Activated CD8-positive, alpha-beta T cell treated with anti-CD3 and anti-CD28 coated beads for 36 hours (primary cell): ENCODE measurements around the gene PLSCR1. TPM values are rescaled to one million over a fixed set of nuclear protein-coding genes. Genes with fewer than 3 reads are reported as not detected.

Source experiments
- ATAC-seq: fragments of 200-7000 bp; cut with Tn5 transposase; one replicate; pipeline ENCODE4 v1.10.0; 2021; ENCODE audit warnings: mild to moderate bottlenecking, moderate library complexity
- CTCF ChIA-PET: fragments of 350-600 bp; sonication (Branson Sonifier 250); formaldehyde crosslinking; loops from one replicate; lab custom pipeline; 2021; ENCODE audit warnings: antibody characterized with exemption; lab: Charles Lee
- POLR2A ChIA-PET: fragments of 350-600 bp; sonication (Branson Sonifier 250); formaldehyde crosslinking; loops from one replicate; lab custom pipeline; 2021; ENCODE audit warnings: antibody characterized with exemption; lab: Charles Lee
- DNase-seq: peaks from one replicate; pipeline ENCODE4 v3.0.0-alpha.2; 2020
- H3K27ac Mint-ChIP-seq: one replicate; pipeline ENCODE4 v1.8.0; 2021; ENCODE audit warnings: mild to moderate bottlenecking, mixed read lengths
- H3K27me3 Mint-ChIP-seq: one replicate; pipeline ENCODE4 v1.8.0; 2021; ENCODE audit warnings: mixed read lengths
- H3K36me3 Mint-ChIP-seq: one replicate; pipeline ENCODE4 v1.8.0; 2021; ENCODE audit warnings: low read depth, mixed read lengths
- H3K4me1 Mint-ChIP-seq: one replicate; pipeline ENCODE4 v1.8.0; 2021; ENCODE audit warnings: low read depth, mixed read lengths
- H3K4me3 Mint-ChIP-seq: one replicate; pipeline ENCODE4 v1.8.0; 2021; ENCODE audit warnings: mild to moderate bottlenecking, moderate library complexity, mixed read lengths
- H3K9me3 Mint-ChIP-seq: one replicate; pipeline ENCODE4 v1.8.0; 2021; ENCODE audit warnings: mixed read lengths
- intact Hi-C: fragments of 100-400 bp; cut with micrococcal nuclease; formaldehyde crosslinking; loops from one replicate; pipeline ENCODE4 v1.10.0; 2022
- total RNA-seq, 2 experiments: library from RNA; stranded (reverse); gene quantifications; one replicate each; pipeline ENCODE4 v1.2.3, GENCODE V29; 2021
- TF ChIP-seq, protein P1 (sequence below): fragments of 200-600 bp; IDR thresholded peaks from one replicate; pipeline ENCODE4 v1.8.0; 2022; ENCODE audit warnings: antibody characterized with exemption, mild to moderate bottlenecking

Gene PLSCR1
- total RNA-seq, 2 experiments from 2014 or later: 36.4 to 38.9 TPM

DNA sequence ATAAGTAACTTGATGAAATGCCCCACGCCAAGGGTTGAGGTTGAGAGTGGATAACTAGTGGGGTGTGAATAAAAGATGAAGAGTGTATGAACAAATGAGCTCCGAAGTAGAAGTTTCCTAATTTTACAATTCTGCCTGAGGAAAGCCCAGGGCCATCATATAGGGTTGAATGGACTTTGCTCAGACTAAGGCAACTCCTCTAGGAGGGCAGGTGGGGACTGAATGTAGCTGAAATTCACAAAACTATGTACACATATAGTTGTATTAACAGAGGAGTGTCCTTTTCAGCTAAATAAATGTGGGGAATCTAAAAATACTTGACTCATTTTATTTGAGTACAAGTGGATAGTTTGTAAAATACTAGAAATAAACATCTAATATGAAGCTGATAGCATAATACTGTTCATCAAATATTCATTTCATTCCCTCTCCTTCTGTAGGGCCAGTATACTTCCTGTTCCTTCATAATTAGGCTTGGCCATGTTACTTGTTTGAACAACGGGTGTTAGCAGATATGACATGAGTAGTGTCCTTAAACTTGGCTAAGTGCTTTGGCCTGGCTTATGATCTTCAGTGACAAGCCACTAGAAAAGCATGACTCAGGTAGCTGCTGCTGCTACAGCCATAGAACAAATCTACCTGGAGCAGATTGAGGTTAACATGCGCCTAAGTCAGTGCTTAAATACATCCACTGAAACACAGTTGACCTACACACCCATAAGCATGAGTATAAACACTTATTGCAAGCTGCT lies 26.5 kb downstream of the PLSCR1 start:
- Mint-ChIP-seq H3K4me3 (no peak overlapping the region), H3K4me1 (peaks cover 24% of the 10 kb centered on the region), H3K36me3 (peaks cover 30% of the 10 kb centered on the region), H3K27me3 (no peaks in the 10 kb centered on the region), H3K27ac (no peak overlapping the region), H3K9me3 (no peaks in the 10 kb centered on the region)
- ChIA-PET CTCF (interaction anchor here (0.7 kb wide), 1 partner anchor 1146 kb away, joined by 3 read pairs; no protein-coding TSS in a partner anchor), POLR2A (interaction anchor here (1.5 kb wide), 1 partner anchor 57 kb away, joined by 3 read pairs; no protein-coding TSS in a partner anchor)
- intact Hi-C loops: no loop called here
- DNase-seq (no peak), ATAC-seq (no peak)
- TF ChIP-seq, protein P1, sequence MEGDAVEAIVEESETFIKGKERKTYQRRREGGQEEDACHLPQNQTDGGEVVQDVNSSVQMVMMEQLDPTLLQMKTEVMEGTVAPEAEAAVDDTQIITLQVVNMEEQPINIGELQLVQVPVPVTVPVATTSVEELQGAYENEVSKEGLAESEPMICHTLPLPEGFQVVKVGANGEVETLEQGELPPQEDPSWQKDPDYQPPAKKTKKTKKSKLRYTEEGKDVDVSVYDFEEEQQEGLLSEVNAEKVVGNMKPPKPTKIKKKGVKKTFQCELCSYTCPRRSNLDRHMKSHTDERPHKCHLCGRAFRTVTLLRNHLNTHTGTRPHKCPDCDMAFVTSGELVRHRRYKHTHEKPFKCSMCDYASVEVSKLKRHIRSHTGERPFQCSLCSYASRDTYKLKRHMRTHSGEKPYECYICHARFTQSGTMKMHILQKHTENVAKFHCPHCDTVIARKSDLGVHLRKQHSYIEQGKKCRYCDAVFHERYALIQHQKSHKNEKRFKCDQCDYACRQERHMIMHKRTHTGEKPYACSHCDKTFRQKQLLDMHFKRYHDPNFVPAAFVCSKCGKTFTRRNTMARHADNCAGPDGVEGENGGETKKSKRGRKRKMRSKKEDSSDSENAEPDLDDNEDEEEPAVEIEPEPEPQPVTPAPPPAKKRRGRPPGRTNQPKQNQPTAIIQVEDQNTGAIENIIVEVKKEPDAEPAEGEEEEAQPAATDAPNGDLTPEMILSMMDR: no peak

DNA sequence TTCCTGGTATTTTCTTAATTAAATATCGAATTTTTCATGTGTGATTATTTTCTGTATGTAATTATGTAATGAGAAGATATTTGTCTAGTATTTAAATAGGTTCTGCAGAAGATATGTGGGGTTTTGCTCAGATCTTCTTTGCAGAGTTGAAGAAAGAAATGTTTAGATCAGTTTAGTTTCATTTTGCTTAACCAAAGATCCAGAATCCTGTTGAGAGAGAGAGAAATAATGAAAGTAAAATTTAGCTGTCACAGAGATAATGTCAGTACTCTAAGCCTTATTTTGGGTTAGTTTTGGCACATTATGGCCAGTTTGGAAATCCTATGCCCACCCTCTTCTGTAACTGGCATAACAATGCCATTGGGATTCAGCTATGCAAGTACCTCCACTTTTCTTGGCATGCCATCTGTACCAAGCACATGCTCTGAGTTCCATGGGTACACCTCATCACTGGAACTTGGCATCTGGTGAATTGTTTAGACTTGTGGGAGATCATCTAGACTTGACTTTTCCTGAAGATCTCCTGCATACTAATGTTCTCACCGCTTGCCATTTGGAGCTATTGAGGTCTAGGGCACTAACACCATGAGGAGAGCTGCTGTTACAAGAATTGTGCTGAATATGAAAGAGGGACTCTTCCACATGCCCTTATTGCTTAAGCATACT lies 30.9 kb downstream of the PLSCR1 start:
- TF ChIP-seq, protein P1: no peak
- Mint-ChIP-seq H3K4me3 (no peak overlapping the region), H3K27me3 (no peaks in the 10 kb centered on the region), H3K9me3 (no peaks in the 10 kb centered on the region), H3K27ac (no peak overlapping the region), H3K4me1 (peaks cover 16% of the 10 kb centered on the region), H3K36me3 (peaks cover 24% of the 10 kb centered on the region)
- CTCF ChIA-PET: interaction anchor here (0.6 to 0.9 kb wide), 2 partner anchors 28 to 123 kb away, joined by 3 read pairs; no protein-coding TSS in a partner anchor
- POLR2A ChIA-PET: interaction anchor here (0.7 kb wide), 1 partner anchor 31 kb away, joined by 4 read pairs; the partner anchor contains the start of gene PLSCR1
- intact Hi-C loops: no loop called here
- ATAC-seq (no peak), DNase-seq (no peak)

DNA sequence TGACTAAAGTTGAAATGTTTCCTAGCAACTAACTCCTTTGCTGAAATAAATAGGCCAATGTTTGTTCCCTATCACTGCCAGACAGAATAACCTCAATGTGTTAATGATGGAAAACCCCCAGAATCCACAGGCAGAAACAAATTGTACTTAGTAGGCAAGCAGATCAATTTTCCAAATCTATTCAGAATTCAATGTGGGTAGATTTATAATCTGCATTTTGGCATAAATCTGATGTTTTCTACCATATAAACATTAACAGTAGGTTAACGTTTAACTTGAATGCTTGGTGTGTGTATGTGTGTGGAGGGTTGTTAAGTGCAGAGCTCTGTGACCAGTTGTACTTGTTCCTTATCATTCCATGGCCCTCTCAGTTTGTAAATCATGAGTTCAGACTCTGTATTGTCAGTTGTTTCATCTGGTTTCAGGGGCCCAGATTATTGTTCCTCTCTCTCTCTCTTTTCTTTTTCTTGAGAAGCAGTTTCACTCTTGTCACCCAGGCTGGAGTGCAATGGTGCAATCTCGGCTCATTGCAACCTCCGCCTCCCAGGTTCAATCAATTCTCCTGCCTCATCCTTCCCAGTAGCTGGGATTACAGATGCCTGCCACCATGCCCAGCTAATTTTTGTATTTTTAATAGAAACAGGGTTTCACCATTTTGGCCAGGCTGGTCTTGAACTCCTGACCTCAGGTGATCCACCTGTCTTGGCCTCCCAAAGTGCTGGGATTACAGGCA lies 32.8 kb downstream of the PLSCR1 start:
- POLR2A ChIA-PET: no interaction called here
- Mint-ChIP-seq H3K36me3 (peaks cover 26% of the 10 kb centered on the region), H3K9me3 (no peaks in the 10 kb centered on the region), H3K4me1 (peaks cover 19% of the 10 kb centered on the region), H3K27ac (no peak overlapping the region), H3K27me3 (no peaks in the 10 kb centered on the region), H3K4me3 (no peak overlapping the region)
- DNase-seq (no peak), ATAC-seq (no peak)
- TF ChIP-seq, protein P1: no peak
- CTCF ChIA-PET: no interaction called here
- intact Hi-C loops: no loop called here

DNA sequence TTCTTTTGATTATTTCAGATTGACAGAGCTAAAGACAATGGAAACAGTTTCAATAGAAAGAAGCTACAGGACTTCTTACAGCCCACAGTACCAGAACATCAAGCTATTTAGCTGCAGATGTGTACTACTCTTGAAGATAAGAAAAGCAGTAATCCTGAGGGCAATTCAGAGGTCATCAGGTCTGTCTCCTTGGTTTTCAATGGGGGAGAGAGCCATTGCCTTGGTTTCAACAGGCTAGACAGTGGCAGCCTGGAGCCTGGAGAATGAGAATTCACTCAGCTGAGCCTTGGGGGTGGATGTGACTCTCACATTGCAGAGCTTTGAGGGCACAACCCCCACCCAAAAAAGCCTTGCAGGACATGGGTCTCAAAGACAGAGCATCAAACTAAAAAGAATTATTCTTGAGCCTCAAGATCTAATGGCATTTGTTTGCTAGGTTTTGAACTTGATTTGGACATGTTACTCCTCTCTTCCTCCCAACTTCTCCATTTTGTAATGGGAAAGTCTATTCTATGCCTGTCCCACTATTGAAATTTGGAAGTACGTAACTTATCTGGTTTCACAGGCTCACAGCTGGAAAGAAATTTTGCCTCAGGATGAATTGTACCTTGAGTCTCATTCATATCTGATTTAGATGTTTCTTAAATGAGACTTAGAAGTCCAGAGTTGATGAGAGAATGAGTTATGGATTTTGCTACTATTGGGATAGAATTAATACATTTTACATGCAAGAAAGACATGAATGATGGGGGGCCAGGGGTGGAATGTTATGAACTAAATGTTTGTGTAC lies 36.9 kb downstream of the PLSCR1 start:
- Mint-ChIP-seq H3K4me3 (no peak overlapping the region), H3K4me1 (peaks cover 21% of the 10 kb centered on the region), H3K27ac (no peak overlapping the region), H3K27me3 (no peaks in the 10 kb centered on the region), H3K36me3 (peaks cover 12% of the 10 kb centered on the region), H3K9me3 (peaks cover 2% of the 10 kb centered on the region)
- TF ChIP-seq, protein P1: no peak
- ATAC-seq (no peak), DNase-seq (no peak)
- intact Hi-C loops: no loop called here
- ChIA-PET CTCF (interaction anchor here (0.6 kb wide), 1 partner anchor 34 kb away, joined by 3 read pairs; no protein-coding TSS in a partner anchor), POLR2A (interaction anchor here (0.6 kb wide), 1 partner anchor 20 kb away, joined by 5 read pairs; no protein-coding TSS in a partner anchor)
